ENCODE results near the gene SCGB3A1. TPM values are rescaled to one million over a fixed set of nuclear protein-coding genes. Genes with fewer than 3 reads are reported as not detected.

The SCGB3A1 gene
- total RNA-seq, 1 experiment from 2014 or later: not detected

DNA sequence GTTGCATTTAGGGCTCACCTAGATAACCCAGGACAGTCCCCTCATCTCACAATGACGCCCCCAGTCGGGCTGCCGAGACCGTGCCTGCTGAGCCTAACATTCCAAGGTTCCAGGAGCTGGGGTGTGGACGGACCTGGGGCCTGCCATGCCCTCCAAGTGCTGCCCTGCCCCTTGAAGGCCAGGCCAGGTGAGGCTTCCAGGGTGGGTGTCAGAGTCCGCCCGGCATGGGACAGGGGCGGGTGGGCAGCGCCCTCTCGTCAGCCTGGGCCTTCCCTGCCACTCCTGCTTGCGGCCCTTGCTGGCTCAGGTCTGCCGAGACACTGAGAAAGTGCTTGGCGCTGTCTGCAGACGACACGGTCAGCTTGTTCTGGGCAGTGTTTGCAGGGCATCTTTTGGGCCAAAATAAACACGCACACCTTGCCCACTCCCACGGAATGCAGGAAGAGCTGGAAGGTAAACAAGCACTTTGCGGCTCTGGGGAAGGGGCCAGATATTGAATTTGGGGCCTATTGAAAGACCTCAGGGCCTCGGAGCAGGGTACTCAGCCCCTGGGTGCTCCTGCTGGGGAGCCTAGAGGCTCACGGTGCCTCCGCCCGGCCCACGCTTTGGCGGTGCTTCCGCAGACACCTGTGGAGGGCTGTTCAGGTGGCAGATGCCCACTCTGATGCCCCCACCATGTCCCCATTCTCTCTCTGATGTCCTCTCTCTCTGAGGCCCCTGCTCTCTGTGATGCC lies 4.2 kb upstream of the SCGB3A1 start:
- H3K27ac Mint-ChIP-seq: no peak overlapping the region
- H3K9me3 Mint-ChIP-seq: no peaks in the 10 kb centered on the region
- ATAC-seq (no peak), DNase-seq (ENCODE audit: low spot score) (no peak)
- H3K36me3 Mint-ChIP-seq: no peaks in the 10 kb centered on the region
- TF ChIP-seq HMGA2 (CRISPR knock-in tag; IDR thresholded peaks at IDR 0.05): no peak
- TF ChIP-seq ELF4 (CRISPR knock-in tag; IDR thresholded peaks at IDR 0.05; ENCODE audit: low read depth): no peak
- no peak for TF ChIP-seq NR2C2 (CRISPR knock-in tag; IDR thresholded peaks at IDR 0.05)
- TF ChIP-seq ZNF121 (CRISPR knock-in tag; IDR thresholded peaks at IDR 0.05): no peak
- TF ChIP-seq USF1 (CRISPR knock-in tag; IDR thresholded peaks at IDR 0.05): no peak
- no peak for TF ChIP-seq ATF6 (CRISPR knock-in tag; IDR thresholded peaks at IDR 0.05)
- TF ChIP-seq ZNF232 (CRISPR knock-in tag; IDR thresholded peaks at IDR 0.05): no peak
- TF ChIP-seq CBFB (CRISPR knock-in tag; IDR thresholded peaks at IDR 0.05; ENCODE audit: low read depth): no peak
- TF ChIP-seq CREB1 (CRISPR knock-in tag; IDR thresholded peaks at IDR 0.05): no peak
- no peak for TF ChIP-seq SP1 (CRISPR knock-in tag; conservative IDR thresholded peaks at IDR 0.05)
- TF ChIP-seq, protein P1, sequence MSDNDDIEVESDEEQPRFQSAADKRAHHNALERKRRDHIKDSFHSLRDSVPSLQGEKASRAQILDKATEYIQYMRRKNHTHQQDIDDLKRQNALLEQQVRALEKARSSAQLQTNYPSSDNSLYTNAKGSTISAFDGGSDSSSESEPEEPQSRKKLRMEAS (CRISPR knock-in tag; IDR thresholded peaks at IDR 0.05): no peak
- no peak for TF ChIP-seq NFE2L1 (CRISPR knock-in tag; IDR thresholded peaks at IDR 0.05)
- no peak for TF ChIP-seq ETV6 (CRISPR knock-in tag; IDR thresholded peaks at IDR 0.05)
- TF ChIP-seq, protein P2, sequence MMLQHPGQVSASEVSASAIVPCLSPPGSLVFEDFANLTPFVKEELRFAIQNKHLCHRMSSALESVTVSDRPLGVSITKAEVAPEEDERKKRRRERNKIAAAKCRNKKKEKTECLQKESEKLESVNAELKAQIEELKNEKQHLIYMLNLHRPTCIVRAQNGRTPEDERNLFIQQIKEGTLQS (CRISPR knock-in tag; conservative IDR thresholded peaks at IDR 0.05): no peak
- ChIA-PET POLR2A (no interaction called here), CTCF (interaction anchor here (2.1 kb wide), 1 partner anchor 10 kb away, joined by 10 read pairs; no protein-coding TSS in a partner anchor)
- no peak overlapping the region for H3K4me3 Mint-ChIP-seq
- peaks cover 23% of the 10 kb centered on the region for H3K27me3 Mint-ChIP-seq (ENCODE audit: low read depth)
- H3K4me1 Mint-ChIP-seq: peaks cover 3% of the 10 kb centered on the region

GRCh38 chr5:180595046-180595379 lies 3.7 kb upstream of the SCGB3A1 start:
- peak overlapping the region; percentile 76; the same call in 1 of the 2 replicates for H3K27ac Mint-ChIP-seq
- no peak for ATAC-seq
- H3K9me3 Mint-ChIP-seq: no peaks in the 10 kb centered on the region
- ChIA-PET POLR2A (no interaction called here), CTCF (no interaction called here)
- peaks cover 3% of the 10 kb centered on the region for H3K4me1 Mint-ChIP-seq
- TF ChIP-seq, protein P3, sequence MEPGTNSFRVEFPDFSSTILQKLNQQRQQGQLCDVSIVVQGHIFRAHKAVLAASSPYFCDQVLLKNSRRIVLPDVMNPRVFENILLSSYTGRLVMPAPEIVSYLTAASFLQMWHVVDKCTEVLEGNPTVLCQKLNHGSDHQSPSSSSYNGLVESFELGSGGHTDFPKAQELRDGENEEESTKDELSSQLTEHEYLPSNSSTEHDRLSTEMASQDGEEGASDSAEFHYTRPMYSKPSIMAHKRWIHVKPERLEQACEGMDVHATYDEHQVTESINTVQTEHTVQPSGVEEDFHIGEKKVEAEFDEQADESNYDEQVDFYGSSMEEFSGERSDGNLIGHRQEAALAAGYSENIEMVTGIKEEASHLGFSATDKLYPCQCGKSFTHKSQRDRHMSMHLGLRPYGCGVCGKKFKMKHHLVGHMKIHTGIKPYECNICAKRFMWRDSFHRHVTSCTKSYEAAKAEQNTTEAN (CRISPR knock-in tag; IDR thresholded peaks at IDR 0.05): peak; percentile 83; the same call in 1 of the 2 replicates
- TF ChIP-seq, protein P4, sequence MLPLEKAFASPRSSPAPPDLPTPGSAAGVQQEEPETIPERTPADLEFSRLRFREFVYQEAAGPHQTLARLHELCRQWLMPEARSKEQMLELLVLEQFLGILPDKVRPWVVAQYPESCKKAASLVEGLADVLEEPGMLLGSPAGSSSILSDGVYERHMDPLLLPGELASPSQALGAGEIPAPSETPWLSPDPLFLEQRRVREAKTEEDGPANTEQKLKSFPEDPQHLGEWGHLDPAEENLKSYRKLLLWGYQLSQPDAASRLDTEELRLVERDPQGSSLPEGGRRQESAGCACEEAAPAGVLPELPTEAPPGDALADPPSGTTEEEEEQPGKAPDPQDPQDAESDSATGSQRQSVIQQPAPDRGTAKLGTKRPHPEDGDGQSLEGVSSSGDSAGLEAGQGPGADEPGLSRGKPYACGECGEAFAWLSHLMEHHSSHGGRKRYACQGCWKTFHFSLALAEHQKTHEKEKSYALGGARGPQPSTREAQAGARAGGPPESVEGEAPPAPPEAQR (CRISPR knock-in tag; IDR thresholded peaks at IDR 0.05): no peak
- no peak overlapping the region for H3K4me3 Mint-ChIP-seq
- no peaks in the 10 kb centered on the region for H3K36me3 Mint-ChIP-seq
- no peak for DNase-seq (ENCODE audit: low spot score)
- H3K27me3 Mint-ChIP-seq (ENCODE audit: low read depth): peaks cover 27% of the 10 kb centered on the region

Measured in WTC11 (cell line).